SKM-1 (cell line): ENCODE measurements around the gene GRHL1.
A peak's percentile ranks its signal among the peaks of the same experiment; 100 is the strongest.

Source experiments
- DNase-seq: peaks from one replicate; lab custom pipeline; 2025; ENCODE audit not compliant: unreplicated experiment; lab: John Stamatoyannopoulos, UW

GRHL1 gene

GRCh38 chr2:10036095-10036884 is 84.8 kb downstream of the GRHL1 start:
- no peak for DNase-seq

GRCh38 chr2:10038123-10038522 is 86.6 kb downstream of the GRHL1 start:
- DNase-seq = no peak

- DNase-seq = no peak
Measured at GRCh38 chr2:10038716-10039115, 87.2 kb downstream of the GRHL1 start.

- DNase-seq = no peak
Measured at GRCh38 chr2:10039658-10040410, 88.3 kb downstream of the GRHL1 start.

- DNase-seq = no peak
Measured at GRCh38 chr2:10041711-10042110, 90.2 kb downstream of the GRHL1 start.

- no peak for DNase-seq
Measured at GRCh38 chr2:10042301-10043161, 91.0 kb downstream of the GRHL1 start.

- peak; percentile 61 for DNase-seq
Measured at GRCh38 chr2:10043256-10043905, 91.9 kb downstream of the GRHL1 start, which contains the start of gene KLF11. TSS of gene KLF11 (plus strand) at chr2:10043550. CDS start at chr2:10043717, 167 bp downstream.

- DNase-seq = no peak
Measured at GRCh38 chr2:10043906-10044601, 92.6 kb downstream of the GRHL1 start.

GRCh38 chr2:10045561-10046355 is 94.3 kb downstream of the GRHL1 start:
- no peak for DNase-seq

GRCh38 chr2:10046931-10047330 is 95.4 kb downstream of the GRHL1 start:
- no peak for DNase-seq

GRCh38 chr2:10047616-10048500 is 96.4 kb downstream of the GRHL1 start:
- no peak for DNase-seq

- no peak for DNase-seq
Measured at GRCh38 chr2:10048501-10049171, 97.1 kb downstream of the GRHL1 start.
